HG02678 (cell line): Measurements from ENCODE around the gene DND1.
A peak's percentile ranks its signal among the peaks of the same experiment; 100 is the strongest.
"Not testable (repeated sequence)": the region's sequence is repeated elsewhere in the genome, so short reads cannot be mapped to it uniquely, and the experiment has no call there.

Experiments used
- ATAC-seq: cut with Tn5 transposase; IDR thresholded peaks from one replicate; pipeline ENCODE4 v1.9.1; 2021; ENCODE audit warnings: mild to moderate bottlenecking, moderate library complexity; ENCODE audit not compliant: unreplicated experiment

Gene DND1

DNA sequence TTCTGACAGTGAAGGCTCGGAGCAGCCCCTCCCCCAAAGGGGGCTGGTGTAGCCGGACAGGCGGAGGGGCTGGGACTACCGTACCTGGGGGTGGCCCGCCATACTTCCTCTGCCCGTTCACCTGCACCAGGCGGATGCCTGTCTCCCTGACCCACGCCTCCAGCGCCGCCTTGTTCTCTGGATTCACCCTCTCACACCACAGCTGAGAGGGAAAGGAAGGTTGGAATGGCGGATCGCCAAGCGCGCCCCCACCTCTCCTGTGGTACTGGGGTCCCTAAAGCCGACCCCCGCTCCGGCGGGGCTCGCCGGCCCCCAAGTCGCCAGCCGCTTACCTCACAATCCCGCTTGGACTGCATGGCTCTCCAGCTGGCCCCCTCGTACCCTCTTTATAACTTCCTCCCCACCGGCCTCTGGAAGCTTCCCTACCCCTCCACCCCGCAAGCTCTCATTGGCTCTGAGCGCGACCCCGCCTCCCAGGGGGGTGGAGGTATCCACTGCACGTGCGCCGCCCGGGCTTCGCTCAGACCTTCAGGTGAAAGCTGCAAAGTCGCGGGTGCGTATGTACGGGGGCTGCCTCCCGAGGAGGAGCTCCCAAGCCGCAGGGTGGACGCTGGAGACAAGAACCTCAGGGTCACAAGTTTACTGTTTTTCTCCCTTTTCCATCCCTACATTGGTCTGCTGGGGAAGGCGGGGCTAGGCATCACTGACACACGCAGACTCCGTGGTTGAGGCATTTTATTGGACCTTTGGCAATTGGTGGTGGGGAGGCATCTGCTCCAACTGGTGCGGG is at the start of gene DND1:
DND1 (minus strand) TSS at position 390 of the 790 bp plus-strand sequence; CDS start at position 356, 34 bp downstream.
- no peak for ATAC-seq

DNA sequence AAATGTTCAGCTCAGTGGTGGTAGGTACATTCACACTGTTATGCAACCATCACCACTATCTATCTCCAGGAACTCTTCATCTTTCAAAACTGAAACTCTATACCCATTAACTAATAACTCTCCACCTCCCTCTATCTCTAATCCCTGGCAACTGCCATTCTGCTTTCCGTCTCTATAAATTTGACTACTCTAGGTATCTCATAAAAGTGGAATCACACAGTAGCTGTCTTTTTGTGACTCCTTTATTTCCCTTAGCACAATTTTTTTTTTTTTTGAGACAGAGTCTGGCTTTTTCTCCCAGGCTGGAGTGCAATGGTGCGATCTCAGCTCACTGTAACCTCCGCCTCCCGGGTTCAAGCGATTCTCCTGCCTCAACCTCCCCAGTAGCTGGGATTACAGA is 48.0 kb upstream of the DND1 start:
- ATAC-seq = not testable (repeated sequence)

DNA sequence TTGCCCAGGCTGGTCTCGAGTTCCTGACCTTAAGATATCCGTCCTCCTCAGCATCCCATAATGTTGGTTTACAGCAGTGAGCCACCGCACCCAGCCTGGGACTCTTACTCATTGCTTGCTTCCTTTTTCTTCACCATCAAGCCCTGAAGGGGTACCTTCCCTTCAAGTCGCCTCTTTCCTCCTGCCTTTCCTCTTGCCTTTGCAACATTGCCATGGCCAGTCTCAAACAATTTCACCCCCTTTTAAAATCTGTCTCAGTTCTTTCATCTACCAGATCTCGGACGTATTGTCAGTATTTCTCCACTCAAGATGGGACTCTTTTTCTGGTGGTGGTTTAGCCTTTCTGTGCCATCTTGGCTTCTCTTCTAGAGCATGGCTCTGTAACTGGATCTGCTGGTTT is 47.4 kb upstream of the DND1 start:
- not testable (repeated sequence) for ATAC-seq

DNA sequence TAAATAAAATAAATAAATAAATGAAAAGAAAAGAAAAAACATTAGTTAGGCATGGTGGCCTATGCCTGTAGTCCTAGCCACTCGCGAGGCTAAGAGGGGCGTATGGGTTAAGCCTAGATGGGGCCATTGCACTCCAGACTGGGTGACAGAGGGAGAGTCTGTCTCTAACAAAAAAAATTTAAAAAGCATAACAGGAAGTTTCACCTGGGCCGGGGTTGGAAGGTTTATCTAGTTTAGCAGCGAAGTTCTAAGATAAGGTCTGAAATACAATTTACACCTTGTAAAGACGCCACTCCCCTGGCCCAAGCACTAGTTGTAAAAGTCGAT is 44.9 kb upstream of the DND1 start:
- no peak for ATAC-seq

DNA sequence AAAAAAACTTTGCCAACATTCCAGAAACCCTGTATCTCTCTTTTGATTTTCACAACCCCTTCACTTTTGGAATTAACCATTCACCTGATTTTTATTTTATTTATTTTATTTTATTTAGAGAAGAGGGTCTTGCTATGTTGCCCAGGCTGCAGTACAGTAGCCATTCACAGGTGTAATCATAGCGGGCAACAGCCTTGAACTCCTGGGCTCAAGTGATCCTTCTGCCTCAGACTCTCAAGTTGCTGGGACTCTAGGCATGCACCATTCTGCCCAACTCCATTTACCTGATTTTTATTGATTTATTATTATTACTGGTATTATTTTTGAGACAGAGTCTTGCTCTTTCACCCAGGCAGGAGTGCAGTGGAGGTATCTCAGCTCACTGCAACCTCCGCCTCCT is 42.9 kb upstream of the DND1 start:
- not testable (repeated sequence) for ATAC-seq

DNA sequence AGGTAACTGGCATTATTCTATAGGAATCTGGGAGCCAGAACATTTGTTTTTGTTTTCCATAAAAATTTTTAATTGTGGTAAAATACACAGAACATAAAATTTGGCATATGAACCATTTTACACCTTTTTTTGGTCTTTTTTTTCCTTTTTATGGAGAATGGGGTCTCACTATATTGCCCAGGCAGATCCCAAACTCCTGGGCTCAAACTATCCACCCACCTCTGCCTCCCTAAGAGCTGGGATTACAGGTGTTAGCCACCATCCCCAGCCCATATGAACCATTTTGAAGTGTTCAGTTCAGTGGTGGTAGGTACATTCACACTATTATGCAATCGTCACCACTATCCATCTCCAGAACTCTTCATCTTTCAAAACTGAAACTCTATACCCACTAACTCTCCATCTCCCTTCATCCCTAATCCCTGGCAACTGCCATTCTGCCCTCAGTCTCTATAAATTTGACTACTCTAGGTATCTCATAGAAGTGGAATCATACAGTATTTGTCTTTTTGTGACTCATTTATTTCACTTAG is 40.3 kb upstream of the DND1 start:
- ATAC-seq = no peak

DNA sequence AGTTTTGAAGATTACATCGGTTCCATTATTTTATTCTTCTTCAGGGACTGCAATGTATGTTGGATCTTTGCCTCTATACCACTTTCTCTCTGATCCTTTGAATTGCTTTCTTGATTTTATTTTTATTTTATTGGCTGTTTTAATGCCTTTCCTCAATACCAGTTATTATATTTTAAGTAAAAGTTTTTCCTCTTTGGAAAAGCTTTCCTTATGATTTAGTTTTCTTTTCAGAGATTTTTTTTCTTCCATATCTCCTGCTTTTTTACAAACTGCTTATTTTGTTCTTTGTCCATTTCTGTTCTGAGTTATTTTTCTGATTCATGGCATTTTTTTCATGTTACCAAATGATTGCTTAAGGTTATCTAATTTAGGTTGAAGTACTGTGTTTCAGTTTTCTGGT is 38.4 kb upstream of the DND1 start:
- ATAC-seq = no peak

DNA sequence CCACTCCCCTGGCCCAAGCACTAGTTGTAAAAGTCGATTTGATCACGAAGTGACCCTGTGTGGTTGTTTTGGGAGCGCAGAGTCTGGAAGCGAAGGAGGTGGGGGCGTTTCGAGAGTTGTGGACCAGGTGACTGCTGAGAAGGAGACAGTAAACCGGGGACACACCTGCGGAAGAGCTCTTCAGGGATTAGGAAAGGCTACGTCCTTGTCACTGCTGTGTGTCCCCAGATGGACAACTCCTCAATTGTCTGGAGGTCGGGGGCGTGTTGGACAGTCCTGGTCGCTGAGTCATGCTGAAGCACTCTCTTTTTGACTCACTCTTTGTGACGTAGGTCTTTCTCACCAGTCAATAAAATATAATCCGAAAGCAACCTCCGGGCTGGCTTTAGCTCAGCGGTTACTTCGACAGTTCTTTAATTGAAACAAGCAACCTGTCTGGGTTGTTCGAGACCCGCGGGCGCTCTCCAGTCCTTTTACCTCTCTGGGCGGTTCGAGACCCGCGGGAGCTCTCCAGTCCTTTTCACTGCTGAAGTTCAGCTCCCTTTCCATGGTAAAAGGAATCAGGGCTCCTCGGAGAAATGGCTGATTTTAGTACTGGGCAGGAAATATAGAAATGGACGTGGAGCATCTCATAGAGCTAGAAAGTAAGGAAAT is 37.6 kb upstream of the DND1 start:
- peak; percentile 84 for ATAC-seq

DNA sequence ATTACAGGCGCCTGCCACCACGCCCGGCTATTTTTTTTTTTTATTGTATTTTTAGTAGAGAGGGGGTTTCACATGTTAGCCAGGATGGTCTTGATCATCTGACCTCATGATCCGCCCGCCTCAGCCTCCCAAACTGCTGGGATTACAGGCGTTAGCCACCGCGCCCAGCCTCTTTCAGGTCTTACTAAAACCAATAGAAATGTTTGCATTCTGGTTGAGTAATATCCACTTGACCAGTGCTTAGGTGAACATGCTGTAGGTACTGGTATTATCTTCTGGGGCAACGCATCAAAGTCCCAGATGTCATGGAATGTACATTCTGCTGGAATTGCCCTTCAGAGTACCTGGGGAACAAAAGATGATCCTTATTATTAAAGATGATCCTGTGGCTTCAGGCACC is 35.4 kb upstream of the DND1 start:
- ATAC-seq = not testable (repeated sequence)

DNA sequence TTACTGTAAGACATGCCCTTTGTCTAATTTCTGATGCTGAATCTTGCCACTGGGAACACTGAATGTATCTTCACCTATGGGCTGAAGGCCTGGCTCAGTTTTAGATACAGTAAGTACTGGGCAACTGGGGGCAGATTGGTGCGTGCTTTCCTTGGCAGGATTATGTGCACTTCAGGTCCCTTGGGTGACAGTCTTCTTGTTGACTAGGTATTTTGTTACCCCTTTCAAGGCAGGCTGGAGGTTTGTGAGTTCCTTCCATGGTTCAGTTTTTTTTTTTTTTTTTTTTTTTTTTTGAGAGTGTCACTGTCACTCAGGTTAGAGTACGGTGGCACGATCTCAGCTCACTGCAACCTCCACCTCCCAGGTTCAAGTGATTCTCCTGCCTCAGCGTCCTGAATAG is 34.4 kb upstream of the DND1 start:
- ATAC-seq = no peak

DNA sequence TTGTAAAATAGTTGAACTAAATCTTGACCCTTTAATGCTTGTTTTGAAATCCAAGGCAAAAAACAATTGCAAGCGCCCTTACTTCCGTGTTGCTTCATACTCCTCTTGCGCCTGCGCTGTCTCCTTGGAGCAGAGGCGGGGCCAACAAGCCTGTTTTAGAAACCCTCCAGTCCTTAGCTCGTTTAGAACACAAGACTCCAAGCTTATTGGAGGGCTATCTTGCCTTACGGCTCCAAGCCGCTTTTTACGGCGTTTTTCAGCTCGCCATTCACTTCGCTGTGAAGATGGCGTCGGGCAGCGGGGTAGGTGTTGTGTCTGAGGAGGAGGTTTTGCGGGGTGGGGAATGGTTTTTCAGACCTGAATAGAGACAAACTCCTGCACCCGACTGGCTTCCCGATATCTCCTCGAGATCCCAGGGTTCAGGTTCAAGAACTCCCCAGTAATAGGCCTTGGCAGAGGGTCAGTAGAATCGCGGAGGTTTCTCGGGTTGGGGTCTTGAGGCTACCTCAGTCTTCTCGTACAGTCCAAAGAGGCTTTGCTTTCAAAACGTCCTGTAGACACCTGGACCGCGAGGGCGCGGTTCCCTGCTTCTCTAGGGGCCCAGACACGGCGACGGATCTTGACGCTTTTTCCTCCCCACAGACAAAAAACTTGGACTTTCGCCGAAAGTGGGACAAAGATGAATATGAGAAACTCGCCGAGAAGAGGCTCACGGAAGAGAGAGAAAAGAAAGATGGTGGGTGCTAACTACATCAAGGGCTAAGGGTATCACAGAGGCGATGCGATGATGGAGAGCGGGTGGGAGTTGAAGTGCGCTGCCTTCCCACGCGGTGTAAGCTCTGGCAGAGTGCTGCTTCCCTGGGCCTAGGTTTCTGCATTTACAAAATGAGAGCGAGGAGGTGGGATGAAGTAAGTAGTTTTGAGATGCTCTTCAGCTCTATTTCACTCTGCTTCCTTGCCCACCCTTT is 27.1 kb upstream of the DND1 start, which contains the start of gene ZMAT2:
ZMAT2 (plus strand) TSS at position 271 of the 968 bp plus-strand sequence; CDS start at position 285, 14 bp downstream.
- peak; percentile 98 for ATAC-seq

DNA sequence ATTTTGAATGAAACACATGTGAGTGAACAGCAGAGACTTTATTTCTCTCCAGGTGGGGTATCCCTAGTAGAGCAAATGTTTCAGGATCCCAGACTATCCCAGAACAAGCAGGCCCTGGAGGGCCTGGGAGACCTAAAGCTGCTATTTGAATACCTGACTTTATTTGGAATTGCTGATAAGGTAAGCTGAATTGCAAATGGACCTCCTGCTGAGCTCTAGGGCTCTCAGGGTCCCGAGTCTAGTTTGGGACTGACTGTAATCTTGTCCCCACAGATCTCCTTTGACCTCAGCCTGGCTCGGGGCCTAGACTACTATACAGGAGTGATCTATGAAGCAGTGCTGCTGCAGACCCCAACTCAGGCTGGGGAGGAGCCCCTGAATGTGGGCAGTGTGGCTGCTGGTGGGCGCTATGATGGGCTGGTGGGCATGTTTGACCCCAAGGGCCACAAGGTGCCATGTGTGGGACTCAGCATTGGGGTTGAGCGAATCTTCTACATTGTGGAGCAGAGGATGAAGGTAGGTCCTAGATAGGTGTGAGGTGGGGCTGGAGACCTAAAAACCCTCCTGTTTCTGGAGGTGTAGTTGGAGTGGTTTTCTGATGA is 23.6 kb upstream of the DND1 start:
- ATAC-seq = no peak

DNA sequence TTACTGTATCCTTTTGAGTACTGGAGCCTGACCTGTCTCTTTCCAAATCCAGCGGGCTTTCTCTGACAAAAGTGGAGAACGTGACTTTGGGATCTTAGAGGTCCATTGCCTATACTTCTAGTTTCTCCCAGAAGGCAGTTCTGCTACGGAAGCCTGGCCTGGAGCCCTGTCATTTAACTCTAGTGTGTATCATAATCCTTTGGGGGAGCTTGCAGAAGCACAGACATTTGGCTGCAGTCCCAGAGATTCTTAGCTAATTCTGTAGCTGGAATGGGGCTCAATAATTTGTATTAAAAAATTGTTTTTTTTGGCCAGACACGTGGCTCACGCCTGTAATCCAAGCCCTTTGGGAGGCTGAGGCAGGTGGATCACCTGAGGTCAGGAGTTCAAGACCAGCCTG is 20.9 kb upstream of the DND1 start:
- no peak for ATAC-seq

DNA sequence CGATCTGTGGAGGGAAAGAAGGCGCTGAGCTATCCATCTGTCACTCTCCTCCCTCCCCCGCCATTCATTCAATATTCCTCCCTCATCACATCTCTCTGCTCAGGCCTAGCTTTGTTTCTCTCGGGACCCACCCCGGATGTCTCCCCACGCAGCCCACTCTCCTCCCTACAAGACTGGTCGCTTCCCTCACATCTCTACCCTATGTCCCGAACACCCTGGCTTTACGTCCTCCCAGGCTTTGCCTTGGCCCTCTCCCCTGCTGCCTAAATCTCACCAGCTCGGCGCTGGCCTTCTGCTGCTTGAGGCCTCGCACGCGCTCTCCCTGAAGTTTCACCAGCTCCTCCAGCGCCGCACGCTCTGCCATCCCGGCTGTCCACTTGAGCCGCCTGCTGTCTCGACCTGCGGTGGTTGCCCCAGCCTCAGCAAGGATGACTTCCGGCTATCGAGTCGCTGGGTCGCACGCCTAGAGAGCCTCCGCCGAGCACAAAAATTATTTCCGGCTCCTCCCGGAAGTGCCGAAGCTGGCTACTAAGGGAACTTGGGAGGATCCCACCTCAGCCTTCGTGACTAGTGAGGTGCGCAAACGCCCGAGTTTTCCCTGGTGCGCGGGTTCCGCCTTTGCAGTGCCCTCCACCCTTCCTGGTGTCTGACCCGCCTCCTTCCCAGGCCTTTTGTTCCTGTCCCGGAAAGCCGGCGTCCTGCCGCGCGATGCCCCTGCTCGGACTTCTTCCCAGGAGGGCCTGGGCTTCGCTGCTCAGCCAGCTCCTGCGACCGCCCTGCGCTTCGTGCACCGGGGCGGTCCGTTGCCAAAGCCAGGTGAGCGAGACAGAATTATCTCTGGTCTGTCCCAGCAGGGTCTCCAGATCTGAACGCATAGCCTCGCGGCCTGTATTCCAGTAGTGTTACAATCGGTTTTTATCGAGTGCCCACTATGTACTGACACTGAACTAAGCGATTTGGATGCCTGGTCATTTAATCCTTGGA is 17.9 kb upstream of the DND1 start, which contains the start of the genes HARS1 and HARS2:
HARS1 (minus strand) TSS at position 430 of the 984 bp plus-strand sequence; CDS start at position 364, 66 bp downstream.
HARS2 (plus strand) TSS at position 515 of the 984 bp plus-strand sequence; CDS start at position 709, 194 bp downstream.
- peak; percentile 97 for ATAC-seq

DNA sequence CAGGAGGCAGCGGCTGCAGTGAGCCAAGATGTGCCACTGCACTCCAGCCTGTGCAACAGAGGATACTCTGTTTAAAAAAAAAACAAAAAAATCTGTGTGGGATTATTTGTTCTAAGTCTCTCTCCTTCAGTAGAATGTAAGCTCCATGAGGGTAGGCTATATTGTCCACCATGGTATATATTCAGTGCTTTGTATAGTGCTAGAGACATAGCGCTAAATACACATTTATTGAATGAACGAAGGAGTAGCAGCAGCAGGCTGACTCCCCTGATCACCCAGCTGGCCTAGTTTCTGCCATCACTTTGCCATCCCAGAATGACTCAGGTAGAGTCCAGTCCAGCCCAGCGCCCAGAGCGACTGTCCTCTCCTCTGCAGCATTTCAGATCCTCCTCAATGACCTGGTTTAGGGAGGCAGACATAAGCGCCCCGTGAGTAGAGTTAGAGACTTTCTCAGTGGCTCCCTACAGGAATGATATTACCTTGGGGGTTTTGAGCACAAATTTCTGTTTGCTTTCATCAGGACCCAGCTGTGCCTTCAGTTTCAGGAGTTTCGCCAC is 17.1 kb upstream of the DND1 start:
- ATAC-seq = peak; percentile 0

DNA sequence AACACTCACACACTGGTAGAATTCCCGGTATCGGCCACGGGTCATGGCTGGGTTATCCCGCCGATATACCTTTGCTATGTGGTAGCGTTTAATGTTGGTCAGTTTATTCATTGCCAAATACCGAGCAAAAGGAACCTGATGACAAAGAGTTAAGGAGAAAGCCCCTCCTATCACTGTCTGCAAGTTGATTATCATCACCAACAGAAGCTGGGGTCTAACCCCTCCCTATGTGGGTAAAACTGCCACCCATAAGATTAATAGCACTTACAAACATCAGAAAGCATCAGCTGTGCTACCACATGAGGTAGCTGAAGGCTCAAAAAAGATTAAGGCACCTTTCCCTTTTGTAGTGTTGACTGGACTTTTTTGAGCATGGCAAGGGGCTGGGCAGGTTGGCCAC is 5.6 kb upstream of the DND1 start:
- ATAC-seq = no peak

DNA sequence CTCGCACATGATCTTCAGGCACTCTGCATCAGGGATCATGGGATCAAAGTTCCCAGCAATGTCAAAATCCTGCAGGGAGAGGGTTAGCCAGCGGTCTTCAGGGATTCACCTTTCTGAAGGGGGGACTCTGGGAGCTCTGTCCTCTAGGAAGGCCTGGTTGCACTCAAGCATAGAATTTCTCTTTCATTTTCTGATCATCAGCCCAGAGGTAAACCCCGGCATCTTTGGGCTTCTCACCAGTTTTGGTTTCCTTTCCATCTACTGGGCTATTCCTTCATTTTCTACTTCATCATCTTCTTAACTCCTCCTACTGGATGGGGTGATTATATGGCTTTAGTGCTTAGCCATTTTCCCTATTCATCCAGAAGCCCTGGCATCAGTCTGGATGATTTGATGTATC is 4.6 kb upstream of the DND1 start:
- ATAC-seq = no peak

DNA sequence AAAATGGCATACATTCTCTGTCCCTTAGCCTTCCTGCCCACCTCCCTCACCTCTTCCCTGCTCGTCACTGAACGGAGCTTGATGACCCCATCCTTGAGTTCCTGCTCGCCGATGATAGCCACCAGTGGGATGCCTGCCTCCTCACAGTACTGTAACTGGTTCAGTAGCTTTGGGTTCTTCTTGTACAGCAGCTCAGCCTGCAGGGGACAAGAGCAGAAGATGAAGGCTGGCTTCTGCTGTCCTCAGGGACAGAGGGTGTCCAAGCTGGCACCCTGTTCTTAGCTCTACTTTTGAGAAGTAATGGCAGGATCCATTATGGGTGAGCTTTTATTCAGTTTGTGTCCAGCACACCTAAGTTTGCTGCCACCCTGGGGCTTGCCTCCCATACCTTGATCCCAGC is 1.3 kb upstream of the DND1 start:
- no peak for ATAC-seq

DNA sequence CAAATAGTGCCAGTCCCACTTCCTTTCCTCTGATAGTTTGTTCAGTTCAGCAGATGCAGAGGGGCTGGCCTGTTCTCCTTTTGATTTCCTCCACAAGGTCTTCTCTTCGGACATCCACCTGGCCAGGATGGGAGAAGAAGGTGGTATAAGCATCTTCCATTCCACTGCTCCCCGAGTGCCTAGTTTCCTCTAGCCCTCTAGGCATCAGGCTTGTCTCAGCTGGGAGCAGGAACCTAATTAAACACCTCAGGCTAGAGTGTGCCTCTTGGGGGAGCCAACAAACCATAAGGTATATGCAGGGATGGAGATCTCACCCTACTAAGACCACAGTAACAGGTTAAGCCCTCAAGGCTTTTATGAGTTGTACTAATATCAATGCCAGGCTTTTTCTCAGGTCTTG is 835 bp upstream of the DND1 start:
- ATAC-seq = no peak
